NCI-H1105 (cell line): ENCODE results near the gene KRTAP9-1.
"Not testable (repeated sequence)": the region's sequence is repeated elsewhere in the genome, so short reads cannot be mapped to it uniquely, and the experiment has no call there.

Experiments
- DNase-seq: peaks from one replicate; lab custom pipeline; 2025; lab: John Stamatoyannopoulos, UW

The KRTAP9-1 gene

GRCh38 chr17:41178843-41179616, 10.7 kb upstream of the KRTAP9-1 start:
- no peak for DNase-seq

DNA sequence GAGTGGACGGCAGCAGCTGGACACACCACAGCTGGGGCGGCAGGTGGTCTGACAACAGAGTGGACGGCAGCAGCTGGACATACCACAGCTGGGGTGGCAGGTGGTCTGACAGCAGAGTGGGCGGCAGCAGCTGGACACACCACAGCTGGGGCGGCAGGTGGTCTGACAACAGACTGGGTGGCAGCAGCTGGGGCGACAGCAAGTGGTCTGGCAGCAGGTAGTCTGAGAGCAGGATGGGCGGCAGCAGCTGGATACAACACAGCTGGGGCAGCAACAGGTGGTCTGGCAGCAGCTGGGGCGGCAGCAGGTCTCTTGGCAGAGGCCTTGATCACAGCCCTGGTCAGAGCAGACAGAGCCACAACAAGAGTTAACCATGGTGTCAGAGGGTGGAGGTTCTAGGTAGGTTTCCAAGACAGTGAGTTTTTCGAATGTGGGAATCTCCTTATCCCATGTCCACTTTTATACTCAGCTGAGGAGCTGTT, 5.2 kb upstream of the KRTAP9-1 start, which contains the start of gene KRTAP4-1:
Gene KRTAP4-1 (minus strand): TSS at position 432 of the 482 bp plus-strand sequence. CDS start 57 bp downstream, at position 375.
- no peak for DNase-seq

DNA sequence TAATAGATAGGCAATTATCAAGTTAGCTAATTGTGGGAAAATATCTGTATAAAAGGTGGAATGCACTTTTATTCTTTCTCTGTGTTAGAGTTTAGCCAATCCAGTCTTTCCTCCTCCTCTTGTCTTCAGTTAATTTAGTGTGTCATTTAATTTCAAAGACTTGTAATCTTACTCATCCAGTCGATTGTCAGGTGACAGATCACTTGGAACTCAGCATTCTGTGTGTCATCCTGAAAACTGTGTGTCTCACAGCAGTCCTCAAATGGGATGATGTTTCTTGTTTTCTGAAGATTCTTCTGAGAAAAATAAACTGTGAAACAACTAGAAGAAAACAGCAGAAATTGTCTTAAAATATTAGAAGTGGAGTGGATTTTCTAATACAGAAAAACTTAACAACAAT, 4.7 kb upstream of the KRTAP9-1 start:
- no peak for DNase-seq

DNA sequence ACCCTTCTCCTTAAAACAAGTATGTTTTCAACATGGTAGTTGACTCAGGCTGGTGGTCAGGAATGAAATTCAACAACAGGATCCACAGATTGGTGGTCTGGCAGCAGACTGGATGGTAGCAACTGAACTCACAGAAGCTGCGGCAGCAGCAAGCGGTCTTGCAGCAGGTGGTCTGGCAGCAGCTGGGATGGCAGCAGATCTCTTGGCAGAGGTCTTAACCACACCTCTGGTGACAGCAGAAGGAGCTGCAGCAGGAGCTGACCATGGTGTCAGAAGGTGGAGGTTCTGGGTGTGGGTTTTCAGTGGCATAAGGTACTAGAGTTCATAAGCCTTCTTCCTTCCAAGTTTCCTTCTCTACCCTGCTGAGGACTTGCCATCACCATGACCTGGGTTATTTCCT, 2.8 kb upstream of the KRTAP9-1 start:
- DNase-seq, result no peak

GRCh38 chr17:41190328-41190727, 641 bp downstream of the KRTAP9-1 start:
- no peak for DNase-seq

DNA sequence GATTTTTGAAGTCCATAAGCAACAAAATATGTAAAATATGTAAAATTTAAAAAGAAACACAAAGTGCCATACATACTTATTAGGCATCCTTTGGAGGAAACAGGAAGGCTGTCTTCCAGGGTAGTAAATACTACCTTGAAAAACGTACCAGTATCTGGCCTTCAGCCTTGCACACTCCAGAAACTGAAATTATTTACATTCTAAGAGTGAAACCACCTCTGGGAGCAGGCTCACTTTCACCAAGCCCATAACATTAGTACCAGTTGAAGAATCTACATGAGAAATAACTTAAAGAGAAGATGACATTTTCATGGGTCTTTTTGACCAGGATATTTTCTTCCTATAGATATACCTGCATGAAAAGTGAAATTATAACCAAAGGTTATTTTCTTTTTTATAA, 6.4 kb downstream of the KRTAP9-1 start:
- no peak for DNase-seq

- no peak for DNase-seq
These were observed 9.9 kb downstream of the KRTAP9-1 start for GRCh38 chr17:41199421-41200078.

DNA sequence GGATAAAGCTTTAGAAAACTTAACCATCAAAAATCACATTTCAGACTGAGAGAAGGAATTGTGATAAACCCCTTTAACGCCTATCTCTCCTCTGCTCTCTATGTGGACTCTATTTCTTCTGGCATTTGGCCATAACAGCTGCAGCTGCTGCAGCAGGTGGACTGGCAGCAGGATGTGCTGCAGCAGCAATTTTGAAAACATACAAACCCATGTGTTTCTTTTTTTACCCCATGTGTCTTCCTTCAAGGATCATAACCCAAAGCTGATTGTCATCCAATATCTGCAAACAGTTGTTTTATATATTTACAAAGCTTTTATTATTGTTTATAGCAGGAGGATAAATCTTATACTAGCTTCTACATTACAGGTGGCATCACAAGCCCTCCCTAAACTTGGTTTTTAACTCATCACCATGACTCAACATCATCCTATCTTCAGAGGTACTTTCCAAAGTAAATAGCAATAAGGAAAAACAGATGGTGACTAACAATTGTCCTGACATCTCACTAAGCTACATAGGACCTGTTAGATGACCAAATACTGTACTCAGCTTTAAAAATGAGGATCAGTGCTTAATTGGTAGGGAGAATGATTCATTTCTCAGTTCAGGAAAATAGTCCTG, 22.3 kb downstream of the KRTAP9-1 start:
- DNase-seq, result peak; percentile 37

DNA sequence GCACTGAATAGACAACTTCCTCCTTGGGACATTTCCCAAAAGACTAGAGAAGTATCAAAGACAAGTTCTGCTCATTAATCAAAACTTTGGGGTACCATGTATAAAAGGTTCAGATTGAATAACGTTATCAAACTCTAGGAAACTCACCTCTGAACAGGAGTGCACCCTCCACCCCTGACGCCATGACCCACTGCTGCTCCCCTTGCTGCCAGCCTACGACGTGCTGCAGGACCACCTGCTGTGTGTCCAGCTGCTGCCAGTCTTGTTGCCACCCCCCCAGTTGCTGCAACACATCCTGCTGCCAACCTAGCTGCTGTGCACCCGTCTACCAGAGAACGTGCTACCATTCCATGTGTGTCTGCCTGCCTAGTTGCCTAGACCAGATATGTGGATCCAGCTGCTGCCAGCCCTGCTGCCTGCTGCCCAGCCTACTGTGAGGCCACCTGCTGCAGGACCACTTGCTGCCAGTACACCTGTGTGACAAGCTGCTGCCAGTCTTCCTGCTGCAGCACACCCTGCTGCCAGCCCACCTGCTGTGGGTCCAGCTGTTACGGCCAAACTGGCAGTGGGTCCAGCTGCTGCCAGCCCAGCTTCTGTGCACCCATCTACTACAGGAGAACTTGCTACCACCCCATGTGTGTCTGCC, 23.0 kb downstream of the KRTAP9-1 start:
- DNase-seq, result no peak

GRCh38 chr17:41215681-41216080, 26.0 kb downstream of the KRTAP9-1 start:
- DNase-seq, result no peak

GRCh38 chr17:41223821-41224220, 34.1 kb downstream of the KRTAP9-1 start:
- no peak for DNase-seq

GRCh38 chr17:41226051-41226450, 36.4 kb downstream of the KRTAP9-1 start:
- no peak for DNase-seq

- not testable (repeated sequence) for DNase-seq
These were observed 37.0 kb downstream of the KRTAP9-1 start, which contains the start of gene KRTAP9-2 for GRCh38 chr17:41226598-41227095. TSS of gene KRTAP9-2 (plus strand) at chr17:41226648. CDS start at chr17:41226655, 7 bp downstream.

- no peak for DNase-seq
These were observed 40.4 kb downstream of the KRTAP9-1 start for GRCh38 chr17:41230094-41230493.

GRCh38 chr17:41231731-41232130, 42.0 kb downstream of the KRTAP9-1 start:
- no peak for DNase-seq

DNA sequence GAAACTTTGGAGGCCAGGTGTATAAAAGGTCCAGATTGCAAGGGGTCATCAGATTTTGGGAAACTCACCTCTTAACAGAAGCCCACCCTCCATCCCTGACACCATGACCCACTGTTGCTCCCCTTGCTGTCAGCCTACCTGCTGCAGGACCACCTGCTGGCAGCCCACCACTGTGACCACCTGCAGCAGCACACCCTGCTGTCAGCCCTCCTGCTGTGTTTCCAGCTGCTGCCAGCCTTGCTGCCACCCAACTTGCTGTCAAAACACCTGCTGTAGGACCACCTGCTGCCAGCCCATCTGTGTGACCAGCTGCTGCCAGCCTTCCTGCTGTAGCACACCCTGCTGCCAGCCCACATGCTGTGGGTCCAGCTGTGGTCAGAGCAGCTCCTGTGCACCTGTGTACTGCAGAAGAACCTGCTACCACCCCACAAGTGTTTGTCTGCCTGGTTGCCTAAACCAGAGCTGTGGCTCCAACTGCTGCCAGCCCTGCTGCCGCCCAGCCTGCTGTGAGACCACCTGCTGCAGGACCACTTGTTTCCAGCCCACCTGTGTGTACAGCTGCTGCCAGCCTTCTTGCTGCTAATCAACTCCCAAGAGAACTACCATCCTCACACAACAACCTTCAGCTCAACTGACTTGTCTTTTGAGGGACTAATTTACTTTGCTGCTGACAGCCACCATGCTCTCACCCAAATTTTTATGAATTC, 42.9 kb downstream of the KRTAP9-1 start, which contains the start of gene KRTAP9-3:
Gene KRTAP9-3 (plus strand): TSS at position 51 of the 707 bp plus-strand sequence. CDS start 53 bp downstream, at position 104.
- DNase-seq, result not testable (repeated sequence)

GRCh38 chr17:41237116-41237515, 47.4 kb downstream of the KRTAP9-1 start:
- DNase-seq, result not testable (repeated sequence)

DNA sequence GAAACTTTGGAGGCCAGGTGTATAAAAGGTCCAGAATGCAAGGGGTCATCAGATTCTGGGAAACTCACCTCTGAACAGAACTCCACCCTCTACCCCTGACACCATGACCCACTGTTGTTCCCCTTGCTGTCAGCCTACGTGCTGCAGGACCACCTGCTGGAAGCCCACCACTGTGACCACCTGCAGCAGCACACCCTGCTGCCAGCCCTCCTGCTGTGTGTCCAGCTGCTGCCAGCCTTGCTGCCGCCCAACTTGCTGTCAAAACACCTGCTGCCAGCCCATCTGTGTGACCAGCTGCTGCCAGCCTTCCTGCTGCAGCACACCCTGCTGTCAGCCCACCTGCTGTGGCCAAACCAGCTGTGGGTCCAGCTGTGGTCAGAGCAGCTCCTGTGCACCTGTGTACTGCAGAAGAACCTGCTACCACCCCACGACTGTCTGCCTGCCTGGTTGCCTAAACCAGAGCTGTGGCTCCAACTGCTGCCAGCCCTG, 48.3 kb downstream of the KRTAP9-1 start, which contains the start of gene KRTAP9-8:
Gene KRTAP9-8 (plus strand): TSS at position 51 of the 489 bp plus-strand sequence. CDS start 53 bp downstream, at position 104.
- DNase-seq, result not testable (repeated sequence)
